ENCODE results near the gene PCDHB16. TPM values are rescaled to one million over a fixed set of nuclear protein-coding genes. Genes with fewer than 3 reads are reported as not detected.
"Not testable (repeated sequence)": the region's sequence is repeated elsewhere in the genome, so short reads cannot be mapped to it uniquely, and the experiment has no call there.

The PCDHB16 gene
- total RNA-seq, 3 donors from 2014 or later: not detected

DNA sequence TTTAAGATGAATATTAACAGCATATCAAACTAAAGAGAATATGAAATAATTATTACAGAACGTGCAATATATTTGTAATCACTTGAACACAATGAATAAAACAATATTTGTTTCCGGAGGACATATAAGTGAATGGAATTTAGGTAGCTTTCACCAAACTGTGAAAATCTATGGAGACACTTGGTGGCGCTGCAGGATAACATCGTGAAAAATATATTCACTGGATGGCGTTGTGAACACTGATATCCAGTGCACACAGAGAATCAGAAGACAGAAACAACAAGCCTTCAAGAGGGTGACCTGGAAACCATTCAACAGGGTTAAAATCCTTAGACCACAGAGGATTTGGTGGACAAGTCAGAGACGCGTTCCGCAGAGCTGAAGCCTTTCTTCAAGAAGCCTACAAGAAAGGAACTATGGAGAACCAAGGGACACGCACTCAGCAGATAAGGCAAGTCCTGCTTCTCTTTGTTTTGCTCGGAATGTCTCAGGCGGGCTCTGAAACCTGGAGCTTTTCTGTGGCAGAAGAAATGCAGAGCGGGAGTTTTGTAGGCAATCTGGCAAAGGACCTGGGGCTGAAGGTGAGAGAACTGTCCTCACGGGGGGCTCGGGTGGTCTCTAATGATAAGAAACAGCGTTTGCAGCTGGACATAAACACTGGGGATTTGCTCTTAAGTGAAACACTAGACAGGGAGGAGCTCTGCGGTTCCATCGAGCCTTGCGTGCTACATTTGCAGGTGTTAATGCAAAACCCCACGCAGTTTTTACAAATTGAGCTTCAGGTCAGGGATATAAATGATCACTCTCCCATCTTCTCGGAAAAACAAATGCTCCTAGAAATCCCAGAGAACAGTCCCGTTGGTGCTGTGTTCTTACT is 17.4 kb downstream of the PCDHB16 start, which contains the start of gene PCDHB11:
TSS of gene PCDHB11 (plus strand) at position 269 of the 877 bp plus-strand sequence. CDS start at position 417, 148 bp downstream.
- H3K4me3 Mint-ChIP-seq: no peak within 1 kb of the TSS
- peaks cover 48% of the 10 kb centered on the region for H3K9me3 Mint-ChIP-seq

GRCh38 chr5:141201126-141201525 is 18.9 kb downstream of the PCDHB16 start:
- peaks cover 41% of the 10 kb centered on the region for H3K9me3 Mint-ChIP-seq
- H3K36me3 Mint-ChIP-seq (ENCODE audit: insufficient read depth); ATAC-seq; H3K4me3 Mint-ChIP-seq; DNase-seq; H3K4me1 Mint-ChIP-seq (ENCODE audit: low read depth): not testable (repeated sequence)
- H3K27me3 Mint-ChIP-seq (ENCODE audit: low read depth): peaks cover 47% of the 10 kb centered on the region

More for the DNA sequence above, 17.4 kb downstream of the PCDHB16 start, which contains the start of gene PCDHB11:
- ATAC-seq: no peak
- Mint-ChIP-seq H3K36me3 (ENCODE audit: insufficient read depth) (peaks cover 1% of the 10 kb centered on the region), H3K4me1 (ENCODE audit: low read depth) (no peaks in the 10 kb centered on the region), H3K27me3 (ENCODE audit: low read depth) (peaks cover 47% of the 10 kb centered on the region)
- no peak for DNase-seq

- peaks cover 50% of the 10 kb centered on the region for H3K27me3 Mint-ChIP-seq (ENCODE audit: low read depth)
- not testable (repeated sequence) for DNase-seq; H3K4me1 Mint-ChIP-seq (ENCODE audit: low read depth); H3K36me3 Mint-ChIP-seq (ENCODE audit: insufficient read depth); H3K4me3 Mint-ChIP-seq; ATAC-seq
- peaks cover 36% of the 10 kb centered on the region for H3K9me3 Mint-ChIP-seq
Observed at GRCh38 chr5:141201646-141202045, 19.5 kb downstream of the PCDHB16 start.

DNA sequence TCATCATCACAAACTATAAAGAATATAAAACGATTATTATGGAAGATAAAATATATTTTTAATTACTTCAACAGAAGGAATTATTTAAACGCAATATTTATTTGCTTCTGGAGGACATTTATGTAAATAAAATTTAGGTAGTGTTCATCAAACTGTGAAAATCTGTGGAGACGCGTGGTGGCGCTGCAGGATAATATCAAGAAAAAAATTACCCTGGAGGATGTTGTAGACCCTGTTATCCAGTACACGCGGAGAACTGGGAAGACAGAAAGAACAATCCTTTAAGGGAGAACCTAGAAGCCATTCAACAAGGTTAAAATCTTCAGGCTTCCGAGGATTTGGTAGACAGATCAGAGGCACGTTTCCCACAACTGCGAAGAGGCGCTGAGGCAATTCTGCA is 26.3 kb downstream of the PCDHB16 start, which contains the start of gene PCDHB12:
TSS of gene PCDHB12 (plus strand) at position 242 of the 400 bp plus-strand sequence. CDS start 189 bp downstream, outside the sequence.
- Mint-ChIP-seq H3K4me3 (no peak within 1 kb of the TSS), H3K27me3 (ENCODE audit: low read depth) (peaks cover 54% of the 10 kb centered on the region), H3K36me3 (ENCODE audit: insufficient read depth) (peaks cover 2% of the 10 kb centered on the region), H3K9me3 (peaks cover 11% of the 10 kb centered on the region), H3K4me1 (ENCODE audit: low read depth) (no peaks in the 10 kb centered on the region)
- ATAC-seq (no peak), DNase-seq (no peak)

GRCh38 chr5:141210281-141210680 is 28.1 kb downstream of the PCDHB16 start:
- ATAC-seq; H3K4me3 Mint-ChIP-seq; H3K36me3 Mint-ChIP-seq (ENCODE audit: insufficient read depth); DNase-seq; H3K4me1 Mint-ChIP-seq (ENCODE audit: low read depth): not testable (repeated sequence)
- H3K9me3 Mint-ChIP-seq: peaks cover 15% of the 10 kb centered on the region
- H3K27me3 Mint-ChIP-seq (ENCODE audit: low read depth): peaks cover 63% of the 10 kb centered on the region

GRCh38 chr5:141210849-141211248 is 28.7 kb downstream of the PCDHB16 start:
- not testable (repeated sequence) for H3K36me3 Mint-ChIP-seq (ENCODE audit: insufficient read depth); H3K4me1 Mint-ChIP-seq (ENCODE audit: low read depth); H3K4me3 Mint-ChIP-seq

GRCh38 chr5:141213656-141214339 is 31.6 kb downstream of the PCDHB16 start, which contains the start of gene PCDHB13:
Gene PCDHB13, plus strand, starts transcription at chr5:141213919. Its CDS starts 205 bp downstream, at chr5:141214124.
- ATAC-seq; H3K4me1 Mint-ChIP-seq (ENCODE audit: low read depth); H3K4me3 Mint-ChIP-seq; H3K36me3 Mint-ChIP-seq (ENCODE audit: insufficient read depth); DNase-seq: not testable (repeated sequence)
- Mint-ChIP-seq H3K9me3 (peaks cover 20% of the 10 kb centered on the region), H3K27me3 (ENCODE audit: low read depth) (peaks cover 59% of the 10 kb centered on the region)

More at GRCh38 chr5:141210849-141211248, 28.7 kb downstream of the PCDHB16 start:
- not testable (repeated sequence) for DNase-seq, ATAC-seq
- peaks cover 15% of the 10 kb centered on the region for H3K9me3 Mint-ChIP-seq
- peaks cover 64% of the 10 kb centered on the region for H3K27me3 Mint-ChIP-seq (ENCODE audit: low read depth)

- not testable (repeated sequence) for ATAC-seq; DNase-seq; H3K4me3 Mint-ChIP-seq; H3K4me1 Mint-ChIP-seq (ENCODE audit: low read depth); H3K36me3 Mint-ChIP-seq (ENCODE audit: insufficient read depth)
- H3K27me3 Mint-ChIP-seq (ENCODE audit: low read depth): peaks cover 57% of the 10 kb centered on the region
- H3K9me3 Mint-ChIP-seq: peaks cover 24% of the 10 kb centered on the region
Observed at GRCh38 chr5:141214583-141214982, 32.4 kb downstream of the PCDHB16 start.

- peaks cover 54% of the 10 kb centered on the region for H3K27me3 Mint-ChIP-seq (ENCODE audit: low read depth)
- not testable (repeated sequence) for DNase-seq; H3K4me3 Mint-ChIP-seq; H3K4me1 Mint-ChIP-seq (ENCODE audit: low read depth); H3K36me3 Mint-ChIP-seq (ENCODE audit: insufficient read depth); ATAC-seq
- H3K9me3 Mint-ChIP-seq: peaks cover 25% of the 10 kb centered on the region
Observed at GRCh38 chr5:141215504-141215903, 33.3 kb downstream of the PCDHB16 start.

DNA sequence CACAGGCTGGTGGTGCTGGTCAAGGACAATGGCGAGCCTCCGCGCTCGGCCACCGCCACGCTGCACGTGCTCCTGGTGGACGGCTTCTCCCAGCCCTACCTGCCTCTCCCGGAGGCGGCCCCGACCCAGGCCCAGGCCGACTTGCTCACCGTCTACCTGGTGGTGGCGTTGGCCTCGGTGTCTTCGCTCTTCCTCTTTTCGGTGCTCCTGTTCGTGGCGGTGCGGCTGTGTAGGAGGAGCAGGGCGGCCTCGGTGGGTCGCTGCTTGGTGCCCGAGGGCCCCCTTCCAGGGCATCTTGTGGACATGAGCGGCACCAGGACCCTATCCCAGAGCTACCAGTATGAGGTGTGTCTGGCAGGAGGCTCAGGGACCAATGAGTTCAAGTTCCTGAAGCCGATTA is 33.8 kb downstream of the PCDHB16 start:
- not testable (repeated sequence) for H3K4me1 Mint-ChIP-seq (ENCODE audit: low read depth); H3K36me3 Mint-ChIP-seq (ENCODE audit: insufficient read depth); H3K4me3 Mint-ChIP-seq; DNase-seq; ATAC-seq
- Mint-ChIP-seq H3K9me3 (peaks cover 22% of the 10 kb centered on the region), H3K27me3 (ENCODE audit: low read depth) (peaks cover 51% of the 10 kb centered on the region)

DNA sequence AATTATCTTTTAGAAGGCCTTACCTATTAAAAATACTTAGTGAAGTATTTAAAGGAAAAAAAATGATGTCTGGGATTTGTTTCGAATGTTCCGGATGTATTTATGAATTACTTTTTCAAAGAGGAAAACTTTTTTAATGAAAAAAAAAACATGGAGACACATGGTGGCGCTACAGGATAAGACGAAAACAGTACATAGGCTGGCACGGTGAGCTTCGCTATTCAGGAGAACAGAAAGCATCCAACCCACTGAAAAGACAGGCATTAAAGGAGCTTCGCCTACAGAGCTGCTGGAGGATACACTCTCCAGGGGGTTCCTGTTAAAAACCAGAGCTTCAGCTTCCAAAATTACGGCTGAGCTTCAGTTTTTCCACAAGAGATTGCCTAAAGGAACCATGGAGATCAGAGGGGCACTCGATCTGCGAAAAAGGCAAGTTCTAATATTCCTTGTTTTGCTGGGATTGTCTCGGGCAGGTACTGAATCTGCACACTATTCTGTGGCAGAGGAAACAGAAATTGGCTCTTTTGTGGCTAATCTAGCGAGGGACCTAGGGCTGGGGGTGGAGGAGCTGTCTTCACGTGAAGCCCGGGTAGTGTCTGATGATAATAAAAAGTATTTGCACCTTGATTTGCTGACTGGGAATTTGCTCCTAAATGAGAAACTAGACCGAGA is 41.1 kb downstream of the PCDHB16 start, which contains the start of gene PCDHB14:
TSS of gene PCDHB14 (plus strand) at position 232 of the 672 bp plus-strand sequence. CDS start at position 395, 163 bp downstream.
- Mint-ChIP-seq H3K9me3 (peaks cover 24% of the 10 kb centered on the region), H3K27me3 (ENCODE audit: low read depth) (peaks cover 47% of the 10 kb centered on the region), H3K4me1 (ENCODE audit: low read depth) (peaks cover 3% of the 10 kb centered on the region), H3K36me3 (ENCODE audit: insufficient read depth) (no peaks in the 10 kb centered on the region), H3K4me3 (peak within 1 kb of the TSS; percentile 41)
- ATAC-seq (no peak), DNase-seq (no peak)

- not testable (repeated sequence) for H3K4me3 Mint-ChIP-seq; DNase-seq; H3K36me3 Mint-ChIP-seq (ENCODE audit: insufficient read depth); ATAC-seq; H3K4me1 Mint-ChIP-seq (ENCODE audit: low read depth)
- peaks cover 38% of the 10 kb centered on the region for H3K27me3 Mint-ChIP-seq (ENCODE audit: low read depth)
- peaks cover 18% of the 10 kb centered on the region for H3K9me3 Mint-ChIP-seq
Observed at GRCh38 chr5:141224844-141225243, 42.7 kb downstream of the PCDHB16 start.

GRCh38 chr5:141225421-141225820 is 43.2 kb downstream of the PCDHB16 start:
- not testable (repeated sequence) for H3K4me1 Mint-ChIP-seq (ENCODE audit: low read depth)

More at GRCh38 chr5:141225421-141225820, 43.2 kb downstream of the PCDHB16 start:
- peaks cover 15% of the 10 kb centered on the region for H3K9me3 Mint-ChIP-seq
- ATAC-seq; H3K4me3 Mint-ChIP-seq; DNase-seq; H3K36me3 Mint-ChIP-seq (ENCODE audit: insufficient read depth): not testable (repeated sequence)
- H3K27me3 Mint-ChIP-seq (ENCODE audit: low read depth): peaks cover 36% of the 10 kb centered on the region

Data from activated T-cell treated with anti-CD3 and anti-CD28 coated beads, Interleukin-2, amount 50 U/mL, for 4 hours (primary cell).